Endothelial cell of umbilical vein (primary cell): Measurements from ENCODE around the gene KCNJ13. TPM values are rescaled to one million over a fixed set of nuclear protein-coding genes. Genes with fewer than 3 reads are reported as not detected.

Experiments used
- BruUV-seq: library from RNA; stranded (reverse); fragments of 400-500 nt; replicated peaks from 2 replicates; lab custom pipeline; 2021; lab: Mats Ljungman, UMichigan
- CTCF ChIA-PET: fragments of 300-600, 350-600 bp; sonication (Branson Sonifier 250); formaldehyde crosslinking; loops from one replicate; lab custom pipeline; 2021; ENCODE audit warnings: antibody characterized with exemption, inconsistent platforms; lab: Charles Lee
- POLR2A ChIA-PET: fragments of 300-600, 350-600 bp; sonication (Branson Sonifier 250); formaldehyde crosslinking; loops from one replicate; lab custom pipeline; 2021; ENCODE audit warnings: antibody characterized with exemption, inconsistent platforms; lab: Charles Lee
- DNase-seq: peaks from one replicate; pipeline ENCODE4 v3.0.0-alpha.2; 2011; ENCODE audit warnings: low read depth, low spot score
- FAIRE-seq: peaks from 2 replicates; lab custom pipeline; 2011; peaks lifted over from hg19 to GRCh38; lab: Jason Lieb, UNC
- H2AFZ ChIP-seq: 2 replicates; pipeline ENCODE4 v1.6.0; 2012; ENCODE audit warnings: low read depth, low read length, control low read depth, inconsistent platforms
- H3K27ac ChIP-seq: 2 replicates; pipeline ENCODE4 v1.5.1; 2011; ENCODE audit warnings: low read depth, mild to moderate bottlenecking, control low read depth, low read length, moderate library complexity; ENCODE audit not compliant: insufficient read depth
- H3K27me3 ChIP-seq, 2 experiments: 2 replicates each; pipeline versions ENCODE4 v1.6.0 to v1.6.1; 2011; ENCODE audit warnings: low read length in 2 of 2, mixed read lengths in 1 of 2; ENCODE audit not compliant: control insufficient read depth in 2 of 2, insufficient read depth in 2 of 2
- H3K36me3 ChIP-seq, 2 experiments: 2 replicates in 1 of 2; 3 replicates in 1 of 2; pipeline ENCODE4 v1.5.1; 2011; ENCODE audit warnings: low read length in 2 of 2, mild to moderate bottlenecking in 1 of 2, moderate library complexity in 1 of 2; ENCODE audit not compliant: control insufficient read depth in 2 of 2, insufficient read depth in 2 of 2; ENCODE audit errors: extremely low read depth in 1 of 2
- H3K4me1 ChIP-seq: 3 replicates; pipeline ENCODE4 v1.5.1; 2011; ENCODE audit warnings: mild to moderate bottlenecking, low read length; ENCODE audit not compliant: control insufficient read depth, insufficient read depth; ENCODE audit errors: extremely low read depth
- H3K4me2 ChIP-seq: 2 replicates; pipeline ENCODE4 v1.6.1; 2011; ENCODE audit warnings: low read length, control low read depth, mixed read lengths; ENCODE audit not compliant: insufficient read depth
- H3K4me3 ChIP-seq, 3 experiments: fragments of 200-600 bp in 1 of 3; sonication (generic), shearing (Covaris generic) in 1 of 3; replicated peaks in 1 of 3; 2 replicates each; pipeline ENCODE4 v1.5.1; 2011 to 2016; ENCODE audit warnings: control low read depth in 3 of 3, low read length in 3 of 3, mild to moderate bottlenecking in 2 of 3, inconsistent platforms in 1 of 3, low read depth in 1 of 3, moderate library complexity in 1 of 3; ENCODE audit not compliant: insufficient read depth in 1 of 3
- H3K79me2 ChIP-seq: 2 replicates; pipeline ENCODE4 v1.6.0; 2012; ENCODE audit warnings: low read length, inconsistent platforms; ENCODE audit not compliant: control insufficient read depth, insufficient read depth
- H3K9ac ChIP-seq: replicated peaks from 2 replicates; pipeline ENCODE3; 2011; ENCODE audit warnings: low read length, control low read depth; ENCODE audit not compliant: insufficient read depth; ENCODE audit errors: extremely low read depth
- H3K9me1 ChIP-seq: replicated peaks from 3 replicates; pipeline ENCODE4 v1.6.0; 2011; ENCODE audit warnings: mild to moderate bottlenecking, low read length; ENCODE audit not compliant: control insufficient read depth, insufficient read depth; ENCODE audit errors: extremely low read depth
- H3K9me3 ChIP-seq: replicated peaks from 2 replicates; pipeline ENCODE4 v1.5.1; 2012; ENCODE audit warnings: low read length, inconsistent platforms; ENCODE audit not compliant: control insufficient read depth, insufficient read depth
- H4K20me1 ChIP-seq: replicated peaks from 2 replicates; pipeline ENCODE3; 2011; ENCODE audit warnings: mild to moderate bottlenecking, low read length; ENCODE audit not compliant: control insufficient read depth, insufficient read depth; ENCODE audit errors: extremely low read depth
- CTCF ChIP-seq, 2 donors: IDR thresholded peaks; 1 replicate in 1 of 2; 2 replicates in 1 of 2; pipeline ENCODE4 v1.5.1; 2011; ENCODE audit warnings: low read length in 2 of 2, mild to moderate bottlenecking in 2 of 2, moderate library complexity in 2 of 2, control low read depth in 1 of 2, inconsistent platforms in 1 of 2, low read depth in 1 of 2; ENCODE audit not compliant: insufficient read depth in 1 of 2; ENCODE audit errors: extremely low read depth in 1 of 2
- EZH2 ChIP-seq: IDR thresholded peaks from 2 replicates; pipeline ENCODE4 v1.6.1; 2012; ENCODE audit warnings: borderline replicate concordance, low read depth, mild to moderate bottlenecking, moderate library complexity, low read length, inconsistent platforms; ENCODE audit not compliant: severe bottlenecking
- FOS ChIP-seq: IDR thresholded peaks from 2 replicates; pipeline ENCODE4 v1.6.1; 2011; ENCODE audit warnings: mild to moderate bottlenecking, low read length, moderate library complexity, borderline replicate concordance; ENCODE audit not compliant: insufficient read depth
- GATA2 ChIP-seq: IDR thresholded peaks from 2 replicates; pipeline ENCODE4 v1.7.0; 2011; ENCODE audit warnings: low read depth, mild to moderate bottlenecking, moderate library complexity, mixed read lengths, low read length; ENCODE audit not compliant: insufficient read length, insufficient read depth
- JUN ChIP-seq: IDR thresholded peaks from 2 replicates; pipeline ENCODE4 v1.6.1; 2011; ENCODE audit warnings: borderline replicate concordance, low read depth; ENCODE audit not compliant: insufficient read length, insufficient read depth
- MAX ChIP-seq: IDR thresholded peaks from 2 replicates; pipeline ENCODE4 v1.6.1; 2011; ENCODE audit not compliant: insufficient read depth, insufficient read length
- MYC ChIP-seq: IDR thresholded peaks from one replicate; pipeline ENCODE4 v1.6.1; 2011; ENCODE audit warnings: mild to moderate bottlenecking, low read depth, low read length
- POLR2A ChIP-seq: IDR thresholded peaks from 2 replicates; pipeline ENCODE4 v1.6.1; 2012; ENCODE audit warnings: low read depth, mild to moderate bottlenecking, control low read depth, low read length
- POLR2AphosphoS5 ChIP-seq: IDR thresholded peaks from 2 replicates; pipeline ENCODE4 v1.6.1; 2012; ENCODE audit warnings: low read depth, mild to moderate bottlenecking, control low read depth, low read length, moderate library complexity; ENCODE audit not compliant: insufficient read depth
- dilution Hi-C: fragments of 300-500 bp; cut with MboI; formaldehyde crosslinking; loops from one replicate; pipeline ENCODE4 v1.15.0; 2019; ENCODE audit warnings: low sequenced_read_pairs; ENCODE audit not compliant: extremely low pct_ligation_motif_present
- intact Hi-C: fragments of 100-400 bp; cut with micrococcal nuclease; formaldehyde crosslinking; loops from one replicate; pipeline ENCODE4 v1.10.0; 2022
- polyA plus RNA-seq, 4 experiments: library from polyadenylated mRNA; depleted of rRNA in 3 of 4; stranded (reverse) in 3 of 4; unstranded in 1 of 4; fragments of >200 nt; gene quantifications; 2 replicates each; pipeline versions ENCODE4 v1.2.1 to v1.2.3, GENCODE V29; 2011 to 2012; ENCODE audit warnings: missing spikeins in 1 of 4
- total RNA-seq: library from RNA; stranded (reverse); gene quantifications from 2 replicates; pipeline ENCODE4 v1.2.3, GENCODE V29; 2021

Gene KCNJ13
- total and polyA plus RNA-seq, 2 donors (not counting 3 experiments of a cell fraction or from before 2014, with no cell fraction given) = not detected

- FAIRE-seq = no peak
- Histone ChIP-seq H3K27ac (no peak overlapping the region), H3K4me1 (peaks cover 2% of the 10 kb centered on the region), H3K4me3 (no peak overlapping the region), H3K9me1 (no peaks in the 10 kb centered on the region), H3K36me3 (peaks cover 9 to 21% of the 10 kb centered on the region in 2 experiments), H3K9me3 (no peaks in the 10 kb centered on the region), H2AFZ (no peak overlapping the region), H3K9ac (no peak overlapping the region), H3K79me2 (no peaks in the 10 kb centered on the region), H3K27me3 (no peaks in the 10 kb centered on the region), H3K4me2 (no peak overlapping the region), H4K20me1 (no peaks in the 10 kb centered on the region)
- no peak for DNase-seq
- dilution Hi-C loops = no loop called here
- no TSS peak for BruUV-seq
- no peak for TF ChIP-seq GATA2
- TF ChIP-seq EZH2 = no peak
- TF ChIP-seq POLR2A = no peak
- no peak for TF ChIP-seq MYC
- TF ChIP-seq POLR2AphosphoS5 = no peak
- no peak for TF ChIP-seq JUN
- TF ChIP-seq MAX = no peak
- TF ChIP-seq CTCF (IDR thresholded peaks at IDR 0.05; ENCODE audit: extremely low read depth in 1 of 2, insufficient read depth in 1 of 2, low read depth in 1 of 2, low read length in 2 of 2) = no peak
- TF ChIP-seq FOS = no peak
- intact Hi-C loops = no loop called here
- ChIA-PET POLR2A (no interaction called here), CTCF (interaction anchor here (1.0 to 1.5 kb wide), 2 partner anchors 11 to 37 kb away, joined by 3 to 4 read pairs; no protein-coding TSS in a partner anchor)
These were observed 39.2 kb upstream of the KCNJ13 start for GRCh38 chr2:232815569-232815968.
